HEK293 (cell line): ENCODE results near the gene TTC13.

Experiments
- AEBP2 ChIP-seq: fragments of 450-650 bp; formaldehyde crosslinking; IDR thresholded peaks from 2 replicates; pipeline ENCODE4 v1.5.1; 2016; ENCODE audit warnings: missing biosample characterization, missing genetic modification characterization, borderline replicate concordance
- GLI4 ChIP-seq: fragments of 450-650 bp; formaldehyde crosslinking; IDR thresholded peaks from 2 replicates; pipeline ENCODE4 v1.5.1; 2016; ENCODE audit warnings: missing biosample characterization, missing genetic modification characterization
- HOXA7 ChIP-seq: sonication (generic); formaldehyde crosslinking; IDR thresholded peaks from 2 replicates; pipeline ENCODE4 v1.8.1; 2022; ENCODE audit warnings: missing genetic modification reagents, borderline replicate concordance
- IKZF3 ChIP-seq: fragments of 450-650 bp; IDR thresholded peaks from 2 replicates; pipeline ENCODE4 v1.5.0; 2018; ENCODE audit warnings: missing biosample characterization, mild to moderate bottlenecking, missing genetic modification characterization, moderate library complexity
- KLF7 ChIP-seq: fragments of 450-650 bp; formaldehyde crosslinking; IDR thresholded peaks from 2 replicates; pipeline ENCODE4 v1.5.1; 2016; ENCODE audit warnings: missing biosample characterization, missing genetic modification characterization, borderline replicate concordance
- OSR2 ChIP-seq: fragments of 450-650 bp; formaldehyde crosslinking; IDR thresholded peaks from 2 replicates; pipeline ENCODE4 v1.5.1; 2016; ENCODE audit warnings: missing biosample characterization, missing genetic modification characterization
- TCF7L2 ChIP-seq: IDR thresholded peaks from 2 replicates; pipeline ENCODE4 v1.6.1; 2011; ENCODE audit warnings: low read depth, mild to moderate bottlenecking, inconsistent platforms, low read length, moderate library complexity, borderline replicate concordance
- TRIM28 ChIP-seq: IDR thresholded peaks from 2 replicates; pipeline ENCODE4 v1.6.1; 2011; ENCODE audit warnings: low read length, control low read depth, borderline replicate concordance
- WT1 ChIP-seq: fragments of 450-650 bp; formaldehyde crosslinking; IDR thresholded peaks from 2 replicates; pipeline ENCODE4 v1.5.1; 2016; ENCODE audit warnings: missing biosample characterization, missing genetic modification characterization
- ZBTB1 ChIP-seq: fragments of 450-650 bp; formaldehyde crosslinking; IDR thresholded peaks from 2 replicates; pipeline ENCODE4 v1.5.1; 2016; ENCODE audit warnings: missing biosample characterization, missing genetic modification characterization
- ZBTB21 ChIP-seq: fragments of 450-650 bp; formaldehyde crosslinking; IDR thresholded peaks from 2 replicates; pipeline ENCODE4 v1.5.1; 2017; ENCODE audit warnings: missing biosample characterization, missing genetic modification characterization
- ZBTB8A ChIP-seq: fragments of 450-650 bp; formaldehyde crosslinking; IDR thresholded peaks from 2 replicates; pipeline ENCODE4 v1.5.1; 2016; ENCODE audit warnings: missing biosample characterization, missing genetic modification characterization
- ZFP41 ChIP-seq: fragments of 450-650 bp; formaldehyde crosslinking; IDR thresholded peaks from 2 replicates; pipeline ENCODE4 v1.5.1; 2016; ENCODE audit warnings: missing biosample characterization, missing genetic modification characterization, borderline replicate concordance
- ZNF132 ChIP-seq: fragments of 450-650 bp; formaldehyde crosslinking; IDR thresholded peaks from 2 replicates; pipeline ENCODE4 v1.5.1; 2017; ENCODE audit warnings: missing biosample characterization, missing genetic modification characterization, borderline replicate concordance
- ZNF280D ChIP-seq: fragments of 450-650 bp; formaldehyde crosslinking; IDR thresholded peaks from 2 replicates; pipeline ENCODE4 v1.5.1; 2016; ENCODE audit warnings: missing biosample characterization, missing genetic modification characterization
- ZNF302 ChIP-seq: fragments of 450-650 bp; formaldehyde crosslinking; IDR thresholded peaks from 2 replicates; pipeline ENCODE4 v1.5.1; 2016; ENCODE audit warnings: missing biosample characterization, missing genetic modification characterization, low read depth
- ZNF311 ChIP-seq: fragments of 450-650 bp; formaldehyde crosslinking; IDR thresholded peaks from 2 replicates; pipeline ENCODE4 v1.5.1; 2017; ENCODE audit warnings: missing biosample characterization, missing genetic modification characterization, borderline replicate concordance
- ZNF335 ChIP-seq: fragments of 450-650 bp; formaldehyde crosslinking; conservative IDR thresholded peaks from 2 replicates; pipeline ENCODE4 v1.5.1; 2016; ENCODE audit warnings: missing biosample characterization, missing genetic modification characterization
- ZNF354C ChIP-seq: fragments of 450-650 bp; formaldehyde crosslinking; IDR thresholded peaks from 2 replicates; pipeline ENCODE4 v1.5.1; 2016; ENCODE audit warnings: missing biosample characterization, missing genetic modification characterization, low read depth, borderline replicate concordance
- ZNF362 ChIP-seq: fragments of 450-650 bp; formaldehyde crosslinking; IDR thresholded peaks from 2 replicates; pipeline ENCODE4 v1.5.1; 2016; ENCODE audit warnings: missing biosample characterization, missing genetic modification characterization
- ZNF366 ChIP-seq: fragments of 450-650 bp; formaldehyde crosslinking; conservative IDR thresholded peaks from 2 replicates; pipeline ENCODE4 v1.5.1; 2016; ENCODE audit warnings: missing biosample characterization, missing genetic modification characterization
- ZNF433 ChIP-seq: fragments of 450-650 bp; formaldehyde crosslinking; IDR thresholded peaks from 2 replicates; pipeline ENCODE4 v1.5.1; 2016; ENCODE audit warnings: missing biosample characterization, missing genetic modification characterization, low read depth
- ZNF558 ChIP-seq: fragments of 450-650 bp; formaldehyde crosslinking; IDR thresholded peaks from 2 replicates; pipeline ENCODE4 v1.5.1; 2016; ENCODE audit warnings: missing biosample characterization, missing genetic modification characterization
- ZNF560 ChIP-seq: fragments of 450-650 bp; formaldehyde crosslinking; IDR thresholded peaks from 2 replicates; pipeline ENCODE4 v1.5.1; 2017; ENCODE audit warnings: missing biosample characterization, missing genetic modification characterization, borderline replicate concordance
- ZNF585B ChIP-seq: fragments of 450-650 bp; formaldehyde crosslinking; IDR thresholded peaks from 2 replicates; pipeline ENCODE4 v1.5.1; 2016; ENCODE audit warnings: missing biosample characterization, missing genetic modification characterization
- ZNF664 ChIP-seq: fragments of 450-650 bp; formaldehyde crosslinking; IDR thresholded peaks from 2 replicates; pipeline ENCODE4 v1.5.1; 2016; ENCODE audit warnings: missing biosample characterization, missing genetic modification characterization
- ZNF677 ChIP-seq: fragments of 450-650 bp; IDR thresholded peaks from 2 replicates; pipeline ENCODE4 v1.5.0; 2018; ENCODE audit warnings: missing biosample characterization, mild to moderate bottlenecking, missing genetic modification characterization, moderate library complexity
- ZNF701 ChIP-seq: fragments of 450-650 bp; formaldehyde crosslinking; IDR thresholded peaks from 2 replicates; pipeline ENCODE4 v1.5.1; 2016; ENCODE audit warnings: missing biosample characterization, missing genetic modification characterization
- ZNF707 ChIP-seq: fragments of 450-650 bp; formaldehyde crosslinking; IDR thresholded peaks from 2 replicates; pipeline ENCODE4 v1.5.1; 2016; ENCODE audit warnings: missing biosample characterization, missing genetic modification characterization
- ZNF837 ChIP-seq: fragments of 450-650 bp; formaldehyde crosslinking; IDR thresholded peaks from 2 replicates; pipeline ENCODE4 v1.5.1; 2016; ENCODE audit warnings: missing biosample characterization, missing genetic modification characterization
- ZNF843 ChIP-seq: fragments of 450-650 bp; formaldehyde crosslinking; IDR thresholded peaks from 2 replicates; pipeline ENCODE4 v1.5.1; 2016; ENCODE audit warnings: missing biosample characterization, missing genetic modification characterization
- TF ChIP-seq, protein P1 (sequence below): fragments of 450-650 bp; formaldehyde crosslinking; IDR thresholded peaks from 2 replicates; pipeline ENCODE4 v1.5.1; 2016; ENCODE audit warnings: missing biosample characterization, missing genetic modification characterization

Gene TTC13

DNA sequence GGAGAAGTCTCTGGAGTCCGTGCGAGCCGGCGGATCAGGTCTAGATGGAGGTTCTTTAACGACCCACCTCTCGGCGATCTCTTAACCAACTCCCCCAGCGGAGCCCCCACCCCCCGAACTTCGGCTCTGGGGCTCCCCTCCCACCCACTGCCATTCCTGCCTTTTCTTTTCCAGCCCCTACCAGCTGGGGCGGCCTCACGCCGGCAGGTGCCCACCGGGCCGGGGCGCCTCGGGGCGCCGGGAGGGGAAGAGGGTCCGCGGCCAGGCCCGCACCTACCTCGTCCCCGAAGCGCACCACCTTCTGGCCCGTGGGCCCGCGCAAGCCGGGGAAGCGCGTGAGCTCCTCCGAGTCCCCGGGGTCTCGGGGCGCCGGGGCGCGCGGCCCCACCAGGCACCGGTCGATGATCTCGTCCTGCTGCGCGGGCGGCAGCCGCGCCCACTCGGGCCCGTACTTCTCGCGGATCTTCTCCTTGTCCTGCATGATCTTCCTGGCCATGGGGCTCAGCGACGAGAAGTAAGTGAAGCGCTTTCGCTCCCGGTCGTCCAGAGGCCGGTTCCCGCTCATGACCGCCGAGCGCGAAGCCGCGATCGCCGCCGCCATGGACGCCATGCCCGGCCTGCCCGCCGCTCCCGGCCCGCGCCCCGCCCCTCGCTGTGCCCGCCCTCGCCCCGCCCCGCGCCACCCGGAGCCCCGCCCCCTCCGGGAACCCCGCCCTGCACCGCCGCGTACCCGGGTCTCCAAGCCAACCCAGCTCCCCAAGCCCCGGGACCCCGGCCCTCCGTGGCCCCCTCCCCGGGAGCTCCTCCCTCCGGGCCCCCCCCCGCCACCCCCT is 110.5 kb downstream of the TTC13 start, which contains the start of gene C1orf198 (continued):
- TF ChIP-seq AEBP2 (tag by site-specific recombination) (no peak), ZNF664 (no peak), ZNF354C (tag by site-specific recombination) (no peak), ZNF366 (tag by site-specific recombination) (no peak), ZBTB21 (tag by site-specific recombination) (no peak), ZNF433 (tag by site-specific recombination) (no peak), ZNF843 (0 out of 2 replicates have a peak, but pooled peaks have one; percentile 20), GLI4 (tag by site-specific recombination) (peak; percentile 80; the same call in 1 of the 2 replicates), ZBTB1 (0 out of 2 replicates have a peak, but pooled peaks have one; percentile 24), ZNF701 (tag by site-specific recombination) (no peak), ZNF558 (tag by site-specific recombination) (no peak), ZNF280D (tag by site-specific recombination) (no peak; the same call in 1 of the 2 replicates), ZNF132 (tag by site-specific recombination) (no peak), IKZF3 (tag by site-specific recombination) (no peak), ZNF311 (tag by site-specific recombination) (no peak), ZNF585B (no peak; the same call in 1 of the 2 replicates), ZNF335 (0 out of 2 replicates have a peak, but pooled peaks have one; percentile 27), ZNF560 (tag by site-specific recombination) (no peak), TRIM28 (no peak), ZNF362 (tag by site-specific recombination) (no peak), TCF7L2 (no peak), ZNF707 (no peak), HOXA7 (CRISPR knock-in tag) (no peak), ZBTB8A (tag by site-specific recombination) (peak; percentile 92), ZNF302 (no peak), ZFP41 (no peak), KLF7 (tag by site-specific recombination) (peak; percentile 76; the same call in 1 of the 2 replicates), WT1 (tag by site-specific recombination) (no peak), OSR2 (tag by site-specific recombination) (0 out of 2 replicates have a peak, but pooled peaks have one; percentile 29), ZNF837 (tag by site-specific recombination) (no peak), ZNF677 (tag by site-specific recombination) (peak; percentile 47; the same call in 1 of the 2 replicates)
- TF ChIP-seq, protein P1, sequence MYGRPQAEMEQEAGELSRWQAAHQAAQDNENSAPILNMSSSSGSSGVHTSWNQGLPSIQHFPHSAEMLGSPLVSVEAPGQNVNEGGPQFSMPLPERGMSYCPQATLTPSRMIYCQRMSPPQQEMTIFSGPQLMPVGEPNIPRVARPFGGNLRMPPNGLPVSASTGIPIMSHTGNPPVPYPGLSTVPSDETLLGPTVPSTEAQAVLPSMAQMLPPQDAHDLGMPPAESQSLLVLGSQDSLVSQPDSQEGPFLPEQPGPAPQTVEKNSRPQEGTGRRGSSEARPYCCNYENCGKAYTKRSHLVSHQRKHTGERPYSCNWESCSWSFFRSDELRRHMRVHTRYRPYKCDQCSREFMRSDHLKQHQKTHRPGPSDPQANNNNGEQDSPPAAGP, result peak; percentile 85
